ENCODE data around the gene RSU1.

The RSU1 gene

DNA sequence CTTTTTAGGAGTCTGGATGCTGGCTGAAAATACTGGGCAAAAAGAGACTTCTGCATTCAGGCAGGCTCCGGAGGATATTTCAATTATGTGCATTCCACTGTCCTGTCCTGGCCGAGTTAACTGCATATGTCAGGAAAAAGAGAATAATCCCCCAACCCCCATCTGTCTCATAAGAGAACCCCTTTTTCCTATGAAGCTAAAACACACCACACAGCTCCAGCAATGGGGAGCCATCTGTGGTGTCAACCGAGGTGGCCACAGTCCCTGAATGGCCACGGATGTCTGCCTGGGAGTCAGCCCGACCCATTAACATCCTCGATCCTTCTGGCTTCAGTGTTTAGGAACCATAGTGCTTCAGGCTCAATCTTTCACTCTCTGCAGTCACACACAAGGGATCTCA, 70.4 kb downstream of the RSU1 start:
- H3K27me3 ChIP-seq (ENCODE audit: insufficient read depth, low read length, poor library complexity) = no peaks in the 10 kb centered on the region
- DNase-seq (no peak), ATAC-seq (ENCODE audit: insufficient read depth, low read depth) (no peak)
- H3K9me3 ChIP-seq (ENCODE audit: insufficient read depth, low read length, severe bottlenecking) = no peaks in the 10 kb centered on the region
- H2AFZ ChIP-seq (ENCODE audit: low read depth, low read length) = no peak overlapping the region
- no peak overlapping the region for H3K4me2 ChIP-seq (ENCODE audit: insufficient read depth, low read length)
- TF ChIP-seq, protein P1, sequence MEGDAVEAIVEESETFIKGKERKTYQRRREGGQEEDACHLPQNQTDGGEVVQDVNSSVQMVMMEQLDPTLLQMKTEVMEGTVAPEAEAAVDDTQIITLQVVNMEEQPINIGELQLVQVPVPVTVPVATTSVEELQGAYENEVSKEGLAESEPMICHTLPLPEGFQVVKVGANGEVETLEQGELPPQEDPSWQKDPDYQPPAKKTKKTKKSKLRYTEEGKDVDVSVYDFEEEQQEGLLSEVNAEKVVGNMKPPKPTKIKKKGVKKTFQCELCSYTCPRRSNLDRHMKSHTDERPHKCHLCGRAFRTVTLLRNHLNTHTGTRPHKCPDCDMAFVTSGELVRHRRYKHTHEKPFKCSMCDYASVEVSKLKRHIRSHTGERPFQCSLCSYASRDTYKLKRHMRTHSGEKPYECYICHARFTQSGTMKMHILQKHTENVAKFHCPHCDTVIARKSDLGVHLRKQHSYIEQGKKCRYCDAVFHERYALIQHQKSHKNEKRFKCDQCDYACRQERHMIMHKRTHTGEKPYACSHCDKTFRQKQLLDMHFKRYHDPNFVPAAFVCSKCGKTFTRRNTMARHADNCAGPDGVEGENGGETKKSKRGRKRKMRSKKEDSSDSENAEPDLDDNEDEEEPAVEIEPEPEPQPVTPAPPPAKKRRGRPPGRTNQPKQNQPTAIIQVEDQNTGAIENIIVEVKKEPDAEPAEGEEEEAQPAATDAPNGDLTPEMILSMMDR (IDR thresholded peaks at IDR 0.05; ENCODE audit: borderline replicate concordance, extremely low read depth, low read length, poor library complexity, severe bottlenecking) = no peak
- TF ChIP-seq EZH2 (IDR thresholded peaks at IDR 0.05; ENCODE audit: borderline replicate concordance, low read depth, low read length, severe bottlenecking) = no peak
- no peaks in the 10 kb centered on the region for H4K20me1 ChIP-seq (ENCODE audit: insufficient read depth, low read length)
- H3K4me1 ChIP-seq (ENCODE audit: insufficient read depth, low read length) = no peaks in the 10 kb centered on the region
- H3K79me2 ChIP-seq (ENCODE audit: insufficient read depth, low read length) = no peaks in the 10 kb centered on the region
- no peak overlapping the region for H3K4me3 ChIP-seq (ENCODE audit: low read depth in 1 of 2, low read length in 2 of 2)
- no peak overlapping the region for H3K27ac ChIP-seq (ENCODE audit: low read length)
- peaks cover 18% of the 10 kb centered on the region for H3K36me3 ChIP-seq (ENCODE audit: insufficient read depth, low read length)
- H3K9ac ChIP-seq (ENCODE audit: low read depth, low read length) = no peak overlapping the region

DNA sequence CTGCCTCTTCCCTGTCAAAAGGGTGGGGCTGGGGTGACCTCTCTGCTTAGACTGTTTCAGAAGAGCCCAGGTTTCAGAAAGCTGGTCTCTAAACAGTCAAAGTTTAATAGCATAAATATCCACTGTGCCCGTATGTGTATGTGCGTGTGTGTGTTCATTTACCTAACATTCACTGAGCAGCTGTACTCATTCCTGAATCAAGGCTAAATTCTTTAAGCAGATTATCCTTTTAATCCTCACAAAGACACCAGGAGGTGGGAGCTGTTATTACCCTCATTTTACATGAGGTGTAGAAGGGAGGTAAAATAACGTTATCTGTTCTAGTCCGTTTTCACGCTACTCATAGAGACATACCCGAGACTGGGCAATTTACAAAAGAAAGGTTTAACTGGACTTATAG, 72.2 kb downstream of the RSU1 start:
- no peak overlapping the region for H3K27ac ChIP-seq (ENCODE audit: low read length)
- H3K36me3 ChIP-seq (ENCODE audit: insufficient read depth, low read length) = peaks cover 7% of the 10 kb centered on the region
- no peak overlapping the region for H3K9ac ChIP-seq (ENCODE audit: low read depth, low read length)
- DNase-seq = no peak
- H3K79me2 ChIP-seq (ENCODE audit: insufficient read depth, low read length) = no peaks in the 10 kb centered on the region
- no peaks in the 10 kb centered on the region for H4K20me1 ChIP-seq (ENCODE audit: insufficient read depth, low read length)
- no peaks in the 10 kb centered on the region for H3K27me3 ChIP-seq (ENCODE audit: insufficient read depth, low read length, poor library complexity)
- no peak overlapping the region for H2AFZ ChIP-seq (ENCODE audit: low read depth, low read length)
- H3K9me3 ChIP-seq (ENCODE audit: insufficient read depth, low read length, severe bottlenecking) = no peaks in the 10 kb centered on the region
- TF ChIP-seq EZH2 (IDR thresholded peaks at IDR 0.05; ENCODE audit: borderline replicate concordance, low read depth, low read length, severe bottlenecking) = no peak
- TF ChIP-seq, protein P1 (IDR thresholded peaks at IDR 0.05; ENCODE audit: borderline replicate concordance, extremely low read depth, low read length, poor library complexity, severe bottlenecking) = no peak
- no peak overlapping the region for H3K4me3 ChIP-seq (ENCODE audit: low read depth in 1 of 2, low read length in 2 of 2)
- no peak for ATAC-seq (ENCODE audit: insufficient read depth, low read depth)
- H3K4me2 ChIP-seq (ENCODE audit: insufficient read depth, low read length) = no peak overlapping the region
- H3K4me1 ChIP-seq (ENCODE audit: insufficient read depth, low read length) = no peaks in the 10 kb centered on the region

DNA sequence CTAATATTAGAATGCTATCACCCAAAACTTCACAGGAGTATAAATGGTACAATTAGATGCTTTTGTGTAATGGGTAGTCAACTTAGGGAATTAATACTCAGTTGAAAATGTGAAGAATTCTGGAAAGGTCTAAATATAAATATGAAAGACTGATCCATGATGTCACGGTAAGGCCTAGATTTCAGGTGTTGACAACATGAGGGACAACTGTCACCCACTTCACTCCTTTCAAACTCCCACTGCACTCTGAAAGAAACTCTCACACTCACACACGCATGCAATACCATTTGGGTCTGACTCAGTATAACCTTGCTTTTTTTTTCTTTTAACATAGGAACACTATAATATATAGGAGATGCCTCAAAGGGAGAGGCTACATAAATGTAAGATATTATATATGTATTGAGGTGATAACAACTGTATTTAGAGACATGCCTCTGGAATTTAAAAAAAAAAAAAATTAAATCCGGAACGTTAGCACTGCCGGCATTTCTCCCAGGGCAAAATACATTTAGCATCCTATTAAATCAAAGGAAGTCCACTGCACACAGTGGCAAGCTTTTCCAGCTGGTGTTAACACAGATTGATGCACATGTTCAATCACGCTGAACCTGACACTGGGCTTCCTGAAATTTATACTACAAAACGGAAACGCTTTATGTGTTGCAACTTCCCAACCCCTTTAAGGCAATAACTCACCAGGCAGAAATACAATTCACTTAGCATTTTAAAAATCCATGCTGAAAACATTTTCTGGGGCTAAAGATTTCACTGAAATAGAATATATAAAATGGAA, 74.9 kb downstream of the RSU1 start:
- H2AFZ ChIP-seq (ENCODE audit: low read depth, low read length) = no peak overlapping the region
- ATAC-seq (ENCODE audit: insufficient read depth, low read depth) (no peak), DNase-seq (no peak)
- H3K79me2 ChIP-seq (ENCODE audit: insufficient read depth, low read length) = no peaks in the 10 kb centered on the region
- H3K9me3 ChIP-seq (ENCODE audit: insufficient read depth, low read length, severe bottlenecking) = peaks cover 3% of the 10 kb centered on the region
- H3K4me2 ChIP-seq (ENCODE audit: insufficient read depth, low read length) = no peak overlapping the region
- H3K9ac ChIP-seq (ENCODE audit: low read depth, low read length) = no peak overlapping the region
- H3K27me3 ChIP-seq (ENCODE audit: insufficient read depth, low read length, poor library complexity) = no peaks in the 10 kb centered on the region
- no peaks in the 10 kb centered on the region for H3K4me1 ChIP-seq (ENCODE audit: insufficient read depth, low read length)
- no peak overlapping the region for H3K4me3 ChIP-seq (ENCODE audit: low read depth in 1 of 2, low read length in 2 of 2)
- H4K20me1 ChIP-seq (ENCODE audit: insufficient read depth, low read length) = no peaks in the 10 kb centered on the region
- no peaks in the 10 kb centered on the region for H3K36me3 ChIP-seq (ENCODE audit: insufficient read depth, low read length)
- no peak overlapping the region for H3K27ac ChIP-seq (ENCODE audit: low read length)
- TF ChIP-seq, protein P1 (IDR thresholded peaks at IDR 0.05; ENCODE audit: borderline replicate concordance, extremely low read depth, low read length, poor library complexity, severe bottlenecking) = no peak
- TF ChIP-seq EZH2 (IDR thresholded peaks at IDR 0.05; ENCODE audit: borderline replicate concordance, low read depth, low read length, severe bottlenecking) = no peak
